Pancreas (tissue), 10 donors: ENCODE results near the gene TGM4. TPM values are rescaled to one million over a fixed set of nuclear protein-coding genes. Genes with fewer than 3 reads are reported as not detected.

Experiments used
- ATAC-seq, 4 donors: fragments of 200-7000 bp; cut with Tn5 transposase; one replicate each; pipeline versions ENCODE4 v1.8.0 to v1.9.1; 2020; ENCODE audit warnings: mild to moderate bottlenecking in 4 of 4, moderate library complexity in 4 of 4
- DNase-seq, 6 donors: peaks; one replicate each; pipeline ENCODE4 v3.0.0-alpha.2; 2020
- FAIRE-seq: peaks from 2 replicates; lab custom pipeline; 2012; peaks lifted over from hg19 to GRCh38; lab: Jason Lieb, UNC
- H3K27ac ChIP-seq, 4 donors: fragments of 200-600 bp; sonication (generic); 1 replicate in 3 of 4; 2 replicates in 1 of 4; pipeline versions ENCODE4 v1.5.0 to v1.8.0; 2020
- H3K27me3 ChIP-seq, 4 donors: fragments of 200-600 bp; one replicate each; pipeline ENCODE4 v1.8.0; 2021
- H3K36me3 ChIP-seq, 3 donors: fragments of 200-600 bp; sonication (generic) in 1 of 3; one replicate each; pipeline versions ENCODE4 v1.5.0 to v1.8.0; 2020 to 2021
- H3K4me1 ChIP-seq, 3 donors: fragments of 200-600 bp; one replicate each; pipeline ENCODE4 v1.8.0; 2021
- H3K4me3 ChIP-seq, 4 donors: fragments of 200-600 bp; sonication (generic) in 2 of 4; one replicate each; pipeline versions ENCODE4 v1.5.0 to v1.8.0; 2020 to 2021
- H3K9me3 ChIP-seq, 4 donors: fragments of 200-600 bp; one replicate each; pipeline ENCODE4 v1.8.0; 2021
- WGBS, 2 donors: extraction: QIAGEN DNeasy Blood & Tissue Kit; methylation state at CpG; one replicate each; pipeline ENCODE4 v1.1.7; 2013; 5-methylcytosine and 5-hydroxymethylcytosine counted together
- intact Hi-C, 3 donors: fragments of 100-400 bp; cut with DNase I; formaldehyde crosslinking; loops; one replicate each; pipeline versions ENCODE4 v1.11.1 to v1.14.2; 2022
- polyA plus RNA-seq, 2 donors: library from polyadenylated mRNA; stranded (reverse); fragments of 200-250 nt; gene quantifications; one replicate each; pipeline ENCODE4 v1.2.3, GENCODE V29; 2013
- total RNA-seq, 6 donors: library from RNA; stranded (reverse); fragmentation: NEBNext Ultra II Directional in 4 of 6; extraction: Animal tissue kit (Norgen Biotek cat#: 25700) in 4 of 6; gene quantifications; one replicate each; pipeline versions ENCODE4 v1.2.1 to v1.2.4, GENCODE V29; 2021 to 2023
- TF ChIP-seq, protein P1 (sequence below), 4 donors: fragments of 200-600 bp; sonication (generic) in 3 of 4; IDR thresholded peaks; one replicate each; pipeline versions ENCODE4 v1.5.0 to v1.8.0; 2021; ENCODE audit warnings: antibody characterized with exemption in 4 of 4
- donor health status: healthy with polysubstance abuse.
- donor health status: DM: no; HTN: no; CAD: no; lungs with moderate emphysema.
- donor health status: DM: no; HTN: no; CAD: no.
- donor health status: control.
- donor health status: control.
- donor health status: Bipolar disorder and iron deficiency.
- donor health status: DM: yes; HTN: yes; CAD: no.
- donor health status: DM: no; HTN: no; CAD: no.
- donor health status: DM: no; HTN: no; CAD: no.
- donor health status: DM: yes; HTN: yes; CAD: no.

TGM4 gene
- total and polyA plus RNA-seq, 8 donors, result not detected

DNA sequence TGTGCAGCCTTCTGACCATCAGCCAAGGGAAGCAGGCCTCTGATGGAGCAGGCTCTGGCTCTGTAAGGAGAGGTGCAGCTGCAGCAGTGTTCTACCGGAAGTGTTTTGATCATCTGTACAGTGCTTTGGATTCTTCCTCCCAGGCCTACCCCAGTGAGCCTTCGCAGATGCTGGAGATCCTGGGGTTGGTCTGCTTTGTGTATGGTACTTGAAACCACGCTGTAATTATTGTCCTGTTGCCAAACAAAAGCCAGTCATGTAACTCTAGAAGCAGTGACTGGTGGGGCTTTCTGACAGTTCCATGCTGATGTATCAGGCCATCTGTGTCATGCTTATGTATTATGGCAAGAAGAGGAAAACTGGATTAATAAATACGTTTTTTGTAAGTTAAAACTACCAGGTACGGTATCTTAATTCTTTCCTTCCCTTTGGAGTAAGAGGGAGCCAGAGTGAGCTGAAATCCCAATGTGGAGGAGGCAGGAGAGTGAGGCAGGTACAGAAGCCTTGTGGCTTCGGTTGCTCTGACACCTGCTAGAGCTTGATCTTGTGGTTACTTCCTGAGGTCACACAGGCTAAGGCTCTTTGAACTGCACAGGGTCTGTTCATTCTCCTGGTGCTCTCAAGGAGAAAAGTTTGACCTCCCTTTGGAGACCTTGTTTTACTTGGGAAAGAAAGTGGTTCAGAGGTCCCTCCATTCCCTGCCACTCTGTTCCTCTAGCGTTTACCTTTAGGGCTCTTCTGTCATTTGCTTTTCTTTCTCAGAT, 9.0 kb upstream of the TGM4 start:
- H3K9me3 ChIP-seq, result no peaks in the 10 kb centered on the region
- 90% methylated on average over 7 of the region's 7 CpGs for WGBS, 2 donors
- intact Hi-C loops, result no loop called here
- FAIRE-seq (no peak), DNase-seq (no peak), ATAC-seq (no peak)
- peaks cover 0 to 5% (median 4%) of the 10 kb centered on the region in 3 donors for H3K4me1 ChIP-seq
- H3K27ac ChIP-seq, result no peak overlapping the region
- H3K27me3 ChIP-seq, result no peaks in the 10 kb centered on the region
- TF ChIP-seq, protein P1, sequence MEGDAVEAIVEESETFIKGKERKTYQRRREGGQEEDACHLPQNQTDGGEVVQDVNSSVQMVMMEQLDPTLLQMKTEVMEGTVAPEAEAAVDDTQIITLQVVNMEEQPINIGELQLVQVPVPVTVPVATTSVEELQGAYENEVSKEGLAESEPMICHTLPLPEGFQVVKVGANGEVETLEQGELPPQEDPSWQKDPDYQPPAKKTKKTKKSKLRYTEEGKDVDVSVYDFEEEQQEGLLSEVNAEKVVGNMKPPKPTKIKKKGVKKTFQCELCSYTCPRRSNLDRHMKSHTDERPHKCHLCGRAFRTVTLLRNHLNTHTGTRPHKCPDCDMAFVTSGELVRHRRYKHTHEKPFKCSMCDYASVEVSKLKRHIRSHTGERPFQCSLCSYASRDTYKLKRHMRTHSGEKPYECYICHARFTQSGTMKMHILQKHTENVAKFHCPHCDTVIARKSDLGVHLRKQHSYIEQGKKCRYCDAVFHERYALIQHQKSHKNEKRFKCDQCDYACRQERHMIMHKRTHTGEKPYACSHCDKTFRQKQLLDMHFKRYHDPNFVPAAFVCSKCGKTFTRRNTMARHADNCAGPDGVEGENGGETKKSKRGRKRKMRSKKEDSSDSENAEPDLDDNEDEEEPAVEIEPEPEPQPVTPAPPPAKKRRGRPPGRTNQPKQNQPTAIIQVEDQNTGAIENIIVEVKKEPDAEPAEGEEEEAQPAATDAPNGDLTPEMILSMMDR (IDR thresholded peaks at IDR 0.05), result no peak
- no peaks in the 10 kb centered on the region for H3K36me3 ChIP-seq
- no peak overlapping the region for H3K4me3 ChIP-seq

DNA sequence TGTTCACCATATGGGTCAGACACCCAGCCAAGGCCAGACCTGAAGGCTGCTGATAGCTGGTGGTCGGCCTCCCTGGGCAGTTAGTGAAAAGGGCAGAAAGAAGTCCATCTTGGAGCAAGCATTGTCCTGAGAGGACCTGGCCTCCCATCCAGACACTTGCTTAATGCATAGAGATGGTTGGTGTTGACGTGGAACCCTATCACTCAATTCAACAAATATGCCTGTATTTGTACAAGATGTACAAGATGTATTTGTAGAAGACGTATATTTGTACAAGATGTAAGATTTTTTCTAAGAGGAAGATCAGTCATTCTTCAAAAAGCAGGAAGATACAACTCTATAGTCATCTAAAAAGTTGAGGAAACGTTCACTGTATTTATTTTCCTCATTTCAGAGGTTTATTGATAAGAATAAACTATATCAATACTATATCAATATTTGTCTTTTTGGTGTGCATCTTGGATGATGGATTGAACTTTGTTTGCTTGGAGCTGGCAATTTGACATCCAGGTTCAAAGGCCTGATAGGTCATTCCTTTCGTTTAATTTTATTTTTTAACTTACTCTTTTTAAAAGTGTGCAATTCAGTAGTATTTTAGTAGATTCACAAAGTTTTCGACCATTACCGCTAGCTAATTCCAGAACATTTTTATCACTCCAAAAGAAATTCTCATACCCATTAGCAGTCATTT, 6.8 kb upstream of the TGM4 start:
- Histone ChIP-seq H3K36me3 (no peaks in the 10 kb centered on the region), H3K4me1 (peaks cover 0 to 3% (median 2%) of the 10 kb centered on the region in 3 donors), H3K9me3 (no peaks in the 10 kb centered on the region), H3K4me3 (no peak overlapping the region), H3K27ac (no peak overlapping the region), H3K27me3 (no peaks in the 10 kb centered on the region)
- FAIRE-seq (no peak), ATAC-seq (no peak), DNase-seq (no peak)
- intact Hi-C loops, result no loop called here
- TF ChIP-seq, protein P1 (IDR thresholded peaks at IDR 0.05), result no peak
- 67 to 70% methylated on average over 7 of the region's 7 CpGs for WGBS, 2 donors

DNA sequence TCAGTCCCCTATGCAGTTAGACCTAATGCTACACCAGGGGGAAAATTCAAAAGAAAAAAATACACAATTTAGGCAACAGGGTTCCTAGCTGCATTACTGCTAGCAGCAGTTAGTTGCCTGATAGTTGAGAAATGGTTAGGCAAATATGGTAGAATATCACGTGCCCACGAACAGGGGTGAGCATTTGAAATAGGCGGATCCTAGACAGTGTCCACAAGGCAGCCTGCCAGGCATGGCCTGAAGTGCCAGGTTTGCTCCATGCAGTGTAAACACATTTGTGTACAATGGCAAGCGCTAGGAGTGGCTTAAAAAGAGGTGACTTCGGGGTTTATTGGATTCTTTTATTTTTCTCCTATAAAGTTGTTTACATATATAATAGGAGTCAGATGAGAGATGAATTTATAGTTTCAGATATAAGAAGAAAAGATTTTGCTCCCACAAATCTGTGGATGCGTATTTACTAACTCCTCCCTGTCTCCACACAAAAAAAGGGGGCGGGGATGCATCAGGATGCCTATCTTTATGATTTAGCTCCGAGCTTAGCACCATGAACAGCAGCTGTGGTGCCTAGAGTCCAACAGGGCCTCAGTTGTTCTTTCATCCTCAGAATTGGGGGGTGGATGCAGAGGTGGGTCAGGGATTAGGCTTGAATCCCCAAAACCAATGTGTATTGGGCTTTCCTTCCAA, 3.9 kb upstream of the TGM4 start:
- DNase-seq (peak; percentile 47 to 84 (median 72)), FAIRE-seq (no peak), ATAC-seq (peak; percentile 92 to 96 (median 94))
- Histone ChIP-seq H3K36me3 (no peaks in the 10 kb centered on the region), H3K27me3 (no peaks in the 10 kb centered on the region), H3K27ac (no peak overlapping the region), H3K4me1 (no peaks in the 10 kb centered on the region), H3K9me3 (no peaks in the 10 kb centered on the region), H3K4me3 (no peak overlapping the region)
- WGBS, 2 donors, result 32 to 33% methylated on average over 8 of the region's 8 CpGs
- intact Hi-C loops, result no loop called here
- TF ChIP-seq, protein P1 (IDR thresholded peaks at IDR 0.05), result no peak

DNA sequence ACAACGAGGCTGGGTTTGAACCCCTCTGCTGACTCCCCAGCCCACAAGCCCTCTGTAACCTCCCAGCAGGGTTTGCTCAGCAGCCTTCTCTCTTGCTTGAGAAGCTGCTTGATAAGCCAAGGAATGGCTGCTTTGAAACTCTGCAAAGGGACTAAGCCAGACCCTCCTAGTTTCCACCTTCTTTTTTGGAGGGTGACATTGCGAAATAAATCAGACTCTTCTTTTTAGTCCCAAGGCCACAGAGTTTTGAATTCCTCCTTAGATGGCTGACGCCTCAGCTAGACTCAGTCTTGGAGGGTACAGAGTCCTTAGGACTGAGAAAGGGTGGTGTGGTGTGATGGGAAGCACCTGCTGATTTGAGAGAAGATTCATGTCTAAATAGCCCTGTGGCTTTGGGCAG, 1.2 kb downstream of the TGM4 start:
- no peaks in the 10 kb centered on the region for H3K27me3 ChIP-seq
- ATAC-seq (no peak), DNase-seq (no peak), FAIRE-seq (no peak)
- H3K4me3 ChIP-seq, result no peak overlapping the region
- WGBS, 2 donors, result 53 to 71% methylated on average over 3 of the region's 3 CpGs
- no peak overlapping the region for H3K27ac ChIP-seq
- intact Hi-C loops, result no loop called here
- no peaks in the 10 kb centered on the region for H3K36me3 ChIP-seq
- TF ChIP-seq, protein P1 (IDR thresholded peaks at IDR 0.05), result no peak
- no peaks in the 10 kb centered on the region for H3K4me1 ChIP-seq
- no peaks in the 10 kb centered on the region for H3K9me3 ChIP-seq
